ENCODE data around the gene MUCL3. TPM values are rescaled to one million over a fixed set of nuclear protein-coding genes. Genes with fewer than 3 reads are reported as not detected.

The MUCL3 gene
- total RNA-seq, 2 donors from 2014 or later = not detected

- Histone ChIP-seq H3K27me3 (replicated peaks; ENCODE audit: insufficient read depth) (peaks cover 3% of the 10 kb centered on the region), H3K4me3 (no peak overlapping the region), H3K9me3 (no peaks in the 10 kb centered on the region), H3K4me1 (replicated peaks) (no peaks in the 10 kb centered on the region), H3K27ac (no peak overlapping the region), H3K36me3 (no peaks in the 10 kb centered on the region)
- 73% methylated on average over 6 of the region's 6 CpGs for WGBS
- no peak for DNase-seq (ENCODE audit: low spot score)
- no peak for TF ChIP-seq POLR2AphosphoS5 (IDR thresholded peaks at IDR 0.05)
- TF ChIP-seq POLR2A (IDR thresholded peaks at IDR 0.05) = no peak
- TF ChIP-seq CTCF (IDR thresholded peaks at IDR 0.05) = no peak
- intact Hi-C loops (cut with DNase I) = no loop called here
Observed at GRCh38 chr6:30932665-30933365, 8.0 kb upstream of the MUCL3 start.

GRCh38 chr6:30935018-30935417, 5.8 kb upstream of the MUCL3 start:
- Histone ChIP-seq H3K36me3 (no peaks in the 10 kb centered on the region), H3K9me3 (no peaks in the 10 kb centered on the region), H3K4me3 (no peak overlapping the region), H3K27me3 (replicated peaks; ENCODE audit: insufficient read depth) (peaks cover 3% of the 10 kb centered on the region), H3K27ac (no peak overlapping the region), H3K4me1 (replicated peaks) (no peaks in the 10 kb centered on the region)
- TF ChIP-seq POLR2A (IDR thresholded peaks at IDR 0.05) (no peak), CTCF (IDR thresholded peaks at IDR 0.05) (no peak), POLR2AphosphoS5 (IDR thresholded peaks at IDR 0.05) (no peak)
- no peak for DNase-seq (ENCODE audit: low spot score)
- intact Hi-C loops (cut with DNase I) = no loop called here
- 41% methylated on average over 3 of the region's 3 CpGs for WGBS

DNA sequence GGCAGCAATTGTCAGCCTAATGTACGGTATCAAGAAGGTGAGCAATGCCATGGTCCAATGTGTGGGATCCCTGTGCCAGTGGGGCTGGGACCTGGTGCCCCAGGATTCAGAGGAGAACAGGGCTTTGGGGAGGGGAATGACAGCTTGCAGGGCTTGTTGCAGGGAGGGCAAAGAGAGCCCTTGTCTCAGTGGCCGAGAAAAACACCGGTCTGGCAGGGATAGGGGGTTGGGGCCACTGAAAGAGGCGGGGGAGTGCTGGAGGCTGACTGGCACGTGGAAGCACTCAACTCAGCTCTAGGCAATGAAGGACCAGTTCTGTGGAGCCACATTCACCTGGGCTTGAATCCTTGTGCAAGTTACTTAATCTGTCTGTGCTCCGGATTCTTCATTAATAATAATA, 3.5 kb upstream of the MUCL3 start:
- Histone ChIP-seq H3K9me3 (no peaks in the 10 kb centered on the region), H3K4me3 (no peak overlapping the region), H3K36me3 (no peaks in the 10 kb centered on the region), H3K27ac (no peak overlapping the region), H3K27me3 (replicated peaks; ENCODE audit: insufficient read depth) (peaks cover 7% of the 10 kb centered on the region), H3K4me1 (replicated peaks) (no peaks in the 10 kb centered on the region)
- DNase-seq (ENCODE audit: low spot score) = no peak
- 78% methylated on average over 6 of the region's 6 CpGs for WGBS
- intact Hi-C loops (cut with DNase I) = no loop called here
- TF ChIP-seq POLR2AphosphoS5 (IDR thresholded peaks at IDR 0.05) = no peak
- no peak for TF ChIP-seq CTCF (IDR thresholded peaks at IDR 0.05)

DNA sequence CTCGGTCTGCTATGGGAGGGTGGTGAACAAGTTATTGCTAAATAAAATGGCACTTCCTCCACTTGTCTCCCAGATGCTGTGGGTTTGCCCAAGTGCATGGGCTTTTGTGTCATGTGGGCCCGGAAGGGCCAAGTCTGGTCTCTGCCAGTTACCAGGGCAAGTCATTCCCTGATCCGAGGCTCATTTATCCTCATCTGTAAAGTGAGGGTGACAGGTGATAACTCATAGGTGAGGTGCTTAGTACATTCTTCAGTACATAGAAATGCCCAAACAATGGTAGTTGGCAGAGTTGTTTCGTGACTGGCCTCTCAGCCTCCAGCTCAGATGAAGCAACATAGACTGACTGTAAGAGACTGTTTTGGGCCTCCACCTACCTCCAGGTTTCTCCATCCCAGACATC, 2.0 kb upstream of the MUCL3 start:
- TF ChIP-seq POLR2A (IDR thresholded peaks at IDR 0.05) = no peak
- TF ChIP-seq CTCF (IDR thresholded peaks at IDR 0.05) = no peak
- intact Hi-C loops (cut with DNase I) = no loop called here

DNA sequence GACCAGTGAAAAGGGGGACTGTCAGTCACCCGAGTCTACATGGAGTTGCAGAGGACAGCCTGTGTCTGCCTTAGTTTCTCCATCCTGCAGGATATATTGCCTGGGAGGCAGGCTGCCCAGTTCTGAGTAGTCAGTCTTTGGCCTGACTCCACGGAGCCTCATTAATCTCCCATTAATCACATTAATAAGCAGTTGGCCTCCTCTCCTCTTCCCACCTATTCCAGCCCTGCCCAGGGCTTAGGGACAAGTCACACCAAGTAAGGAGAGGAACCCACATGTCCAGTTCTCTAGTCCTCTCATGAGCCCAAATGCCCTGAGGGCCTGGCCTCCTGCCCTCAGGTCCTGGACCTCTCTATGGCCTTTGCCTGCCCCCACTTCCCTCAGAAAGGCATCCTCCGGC, 1.3 kb upstream of the MUCL3 start:
- TF ChIP-seq POLR2AphosphoS5 (IDR thresholded peaks at IDR 0.05) = no peak
- TF ChIP-seq CTCF (IDR thresholded peaks at IDR 0.05) = no peak
- no peak for TF ChIP-seq POLR2A (IDR thresholded peaks at IDR 0.05)
- DNase-seq (ENCODE audit: low spot score) = no peak
- intact Hi-C loops (cut with DNase I) = no loop called here
- Histone ChIP-seq H3K4me3 (no peak overlapping the region), H3K9me3 (no peaks in the 10 kb centered on the region), H3K27ac (no peak overlapping the region), H3K27me3 (replicated peaks; ENCODE audit: insufficient read depth) (peaks cover 7% of the 10 kb centered on the region), H3K36me3 (no peaks in the 10 kb centered on the region), H3K4me1 (replicated peaks) (no peaks in the 10 kb centered on the region)
- 44% methylated on average over 3 of the region's 3 CpGs for WGBS

More for the DNA sequence above, 2.0 kb upstream of the MUCL3 start:
- H3K36me3 ChIP-seq = no peaks in the 10 kb centered on the region
- H3K4me3 ChIP-seq = no peak overlapping the region
- 49% methylated on average over 4 of the region's 4 CpGs for WGBS
- no peaks in the 10 kb centered on the region for H3K9me3 ChIP-seq
- no peak overlapping the region for H3K27ac ChIP-seq
- peaks cover 7% of the 10 kb centered on the region for H3K27me3 ChIP-seq (replicated peaks; ENCODE audit: insufficient read depth)
- no peak for DNase-seq (ENCODE audit: low spot score)
- no peaks in the 10 kb centered on the region for H3K4me1 ChIP-seq (replicated peaks)

Data from prostate gland (tissue), 2 donors.